ENCODE measurements around the gene PRKD2.

- TF ChIP-seq GATA2 (IDR thresholded peaks at IDR 0.05; ENCODE audit: low read depth, low read length) (no peak), GATA3 (IDR thresholded peaks at IDR 0.05; ENCODE audit: low read depth, low read length) (no peak)
Measured at GRCh38 chr19:46704379-46705076, 12.4 kb downstream of the PRKD2 start.
